HL-60 (cell line): Measurements from ENCODE around the gene NEK3.

ENCODE experiments used
- DNase-seq, 2 experiments: peaks; one replicate each; pipeline ENCODE4 v3.0.0-alpha.2; 2010 to 2020; ENCODE audit warnings: low read depth in 1 of 2, low spot score in 1 of 2
- H3K27ac ChIP-seq: fragments of 250-450 bp; sonication (Bioruptor Pico); replicated peaks from 2 replicates; pipeline ENCODE4 v1.5.1; 2020; ENCODE audit warnings: mild to moderate bottlenecking, moderate library complexity
- H3K27me3 ChIP-seq: fragments of 250-450 bp; sonication (Bioruptor Pico); 2 replicates; pipeline ENCODE4 v1.5.1; 2021; ENCODE audit warnings: mild to moderate bottlenecking, moderate library complexity; ENCODE audit not compliant: insufficient read depth, poor library complexity, severe bottlenecking
- H3K4me3 ChIP-seq: replicated peaks from 2 replicates; pipeline ENCODE4 v1.5.1; 2011; ENCODE audit warnings: mild to moderate bottlenecking, control low read depth, low read length; ENCODE audit not compliant: insufficient read depth
- CTCF ChIP-seq: IDR thresholded peaks from one replicate; pipeline ENCODE4 v1.5.1; 2011; ENCODE audit warnings: low read length, control low read depth, inconsistent platforms; ENCODE audit not compliant: insufficient read depth
- GABPA ChIP-seq: IDR thresholded peaks from 2 replicates; pipeline ENCODE4 v1.6.1; 2012; ENCODE audit warnings: low read depth
- POLR2AphosphoS5 ChIP-seq: IDR thresholded peaks from 2 replicates; pipeline ENCODE4 v1.6.1; 2012; ENCODE audit warnings: low read depth
- REST ChIP-seq: IDR thresholded peaks from 2 replicates; pipeline ENCODE4 v1.6.1; 2012; ENCODE audit warnings: low read depth; ENCODE audit not compliant: insufficient replicate concordance
- SPI1 ChIP-seq: IDR thresholded peaks from 2 replicates; pipeline ENCODE4 v1.6.1; 2012; ENCODE audit warnings: low read depth, mild to moderate bottlenecking, borderline replicate concordance

Gene NEK3

GRCh38 chr13:52128714-52129700, 30.4 kb downstream of the NEK3 start, which contains the start of gene NEK5:
TSS of gene NEK5 (minus strand) at chr13:52129073. CDS start at chr13:52127482, 1,591 bp downstream.
- peak within 1 kb of the TSS; percentile 26; the same call in 1 of the 2 replicates for H3K27ac ChIP-seq
- DNase-seq: peak; percentile 13 to 61
- peak within 1 kb of the TSS; percentile 68 for H3K4me3 ChIP-seq
- peak; percentile 13 for TF ChIP-seq CTCF
- TF ChIP-seq GABPA: no peak
- no peaks in the 10 kb centered on the region for H3K27me3 ChIP-seq

- no peaks in the 10 kb centered on the region for H3K27me3 ChIP-seq
- TF ChIP-seq CTCF (peak; percentile 23), REST (no peak)
- peak; percentile 26 to 73 for DNase-seq
- H3K4me3 ChIP-seq: peak overlapping the region; percentile 68
- H3K27ac ChIP-seq: peak overlapping the region; percentile 26; the same call in 1 of the 2 replicates
Measured at GRCh38 chr13:52127783-52128702, 31.4 kb downstream of the NEK3 start.

GRCh38 chr13:52127378-52127777, 32.0 kb downstream of the NEK3 start:
- TF ChIP-seq SPI1 (no peak), CTCF (no peak), POLR2AphosphoS5 (no peak), REST (no peak), GABPA (no peak)
- H3K27ac ChIP-seq: no peak overlapping the region
- no peak overlapping the region for H3K4me3 ChIP-seq
- DNase-seq: no peak
- H3K27me3 ChIP-seq: no peaks in the 10 kb centered on the region
